ENCODE data around the gene ARHGEF17.

ARHGEF17 gene

GRCh38 chr11:73315293-73316020 lies 7.4 kb downstream of the ARHGEF17 start:
- DNase-seq = no peak

- DNase-seq = no peak
These were observed 8.3 kb downstream of the ARHGEF17 start for GRCh38 chr11:73316422-73316821.

GRCh38 chr11:73317373-73317772 lies 9.3 kb downstream of the ARHGEF17 start:
- DNase-seq = no peak

- no peak for DNase-seq
These were observed 9.7 kb downstream of the ARHGEF17 start for GRCh38 chr11:73317803-73318202.

- no peak for DNase-seq
These were observed 10.5 kb downstream of the ARHGEF17 start for GRCh38 chr11:73318501-73319011.

GRCh38 chr11:73320763-73321603 lies 12.9 kb downstream of the ARHGEF17 start:
- peak; percentile 55 for DNase-seq

GRCh38 chr11:73321604-73322381 lies 13.7 kb downstream of the ARHGEF17 start:
- peak; percentile 76 for DNase-seq

- DNase-seq = peak; percentile 54
These were observed 14.6 kb downstream of the ARHGEF17 start for GRCh38 chr11:73322382-73323306.

GRCh38 chr11:73323464-73323863 lies 15.4 kb downstream of the ARHGEF17 start:
- peak; percentile 92 for DNase-seq

- DNase-seq = no peak
These were observed 16.0 kb downstream of the ARHGEF17 start for GRCh38 chr11:73324116-73324515.

- DNase-seq = no peak
These were observed 16.6 kb downstream of the ARHGEF17 start for GRCh38 chr11:73324665-73325035.

GRCh38 chr11:73325036-73325981 lies 17.2 kb downstream of the ARHGEF17 start:
- DNase-seq = peak; percentile 80

- no peak for DNase-seq
These were observed 19.1 kb downstream of the ARHGEF17 start for GRCh38 chr11:73326929-73327811.

- no peak for DNase-seq
These were observed 19.8 kb downstream of the ARHGEF17 start for GRCh38 chr11:73327812-73328364.

GRCh38 chr11:73330569-73331093 lies 22.6 kb downstream of the ARHGEF17 start:
- DNase-seq = peak; percentile 52

GRCh38 chr11:73331138-73331916 lies 23.3 kb downstream of the ARHGEF17 start:
- peak; percentile 69 for DNase-seq

GRCh38 chr11:73333173-73333572 lies 25.1 kb downstream of the ARHGEF17 start:
- no peak for DNase-seq

All from fibroblast of skin of back (primary cell).